Kidney capillary endothelial cell (primary cell): ENCODE measurements around the gene HOXA4.
A peak's percentile ranks its signal among the peaks of the same experiment; 100 is the strongest.

Source experiments
- DNase-seq: peaks from one replicate; pipeline ENCODE4 v3.0.0-alpha.2; 2018; ENCODE audit warnings: low spot score

HOXA4 gene

GRCh38 chr7:27116962-27117886 lies 13.3 kb downstream of the HOXA4 start:
- DNase-seq, result no peak

- DNase-seq, result no peak
These were observed 14.3 kb downstream of the HOXA4 start for GRCh38 chr7:27116031-27116961.

GRCh38 chr7:27115221-27116026 lies 15.1 kb downstream of the HOXA4 start:
- no peak for DNase-seq

- no peak for DNase-seq
These were observed 15.7 kb downstream of the HOXA4 start for GRCh38 chr7:27114881-27115220.

- DNase-seq, result no peak
These were observed 16.4 kb downstream of the HOXA4 start for GRCh38 chr7:27113991-27114769.

GRCh38 chr7:27112955-27113949 lies 17.3 kb downstream of the HOXA4 start:
- DNase-seq, result peak; percentile 84

- DNase-seq, result no peak
These were observed 18.2 kb downstream of the HOXA4 start for GRCh38 chr7:27112361-27112760.

GRCh38 chr7:27111751-27112277 lies 18.7 kb downstream of the HOXA4 start:
- DNase-seq, result no peak

- no peak for DNase-seq
These were observed 19.4 kb downstream of the HOXA4 start for GRCh38 chr7:27111042-27111750.

GRCh38 chr7:27110186-27111031 lies 20.1 kb downstream of the HOXA4 start:
- DNase-seq, result no peak

- DNase-seq, result no peak
These were observed 20.9 kb downstream of the HOXA4 start for GRCh38 chr7:27109466-27110185.

- no peak for DNase-seq
These were observed 22.0 kb downstream of the HOXA4 start for GRCh38 chr7:27108390-27109127.

GRCh38 chr7:27107391-27108381 lies 22.9 kb downstream of the HOXA4 start:
- DNase-seq, result no peak

- DNase-seq, result no peak
These were observed 23.7 kb downstream of the HOXA4 start for GRCh38 chr7:27106901-27107240.

GRCh38 chr7:27106181-27106900 lies 24.2 kb downstream of the HOXA4 start:
- no peak for DNase-seq
